Measurements from ENCODE around the gene FAM227A. TPM values are rescaled to one million over a fixed set of nuclear protein-coding genes. Genes with fewer than 3 reads are reported as not detected.

The FAM227A gene
- total and polyA plus RNA-seq, 7 experiments from 2014 or later = 0.05 to 1.0 (median 0.30) TPM; not detected in 3

- peaks cover 0 to 25% (median 0%) of the 10 kb centered on the region in 5 donors for H3K36me3 Mint-ChIP-seq
- H3K4me1 ChIP-seq (ENCODE audit: control insufficient read depth in 2 of 2, insufficient read depth in 2 of 2, low read length in 2 of 2) = peaks cover 38 to 47% of the 10 kb centered on the region in 2 donors
Observed at GRCh38 chr22:38700270-38700788, 44.1 kb upstream of the FAM227A start.

GRCh38 chr22:38699784-38700183, 43.6 kb upstream of the FAM227A start:
- ChIA-PET POLR2A (interaction anchor here (0.6 to 4.4 kb wide), 9 partner anchors 9 to 1417 kb away, joined by 3 to 32 read pairs (median 4); partner anchors contain the start of genes CBY1, FAM227A and TOMM22), CTCF (interaction anchor here (1.8 to 4.1 kb wide), 3 partner anchors 18 to 68 kb away, joined by 6 to 22 read pairs (median 9); partner anchors contain the start of gene TOMM22)
- ATAC-seq = no peak
- peak overlapping the region; percentile 62 for H3K4me3 ChIP-seq (ENCODE audit: low read length)
- intact Hi-C loops (cut with micrococcal nuclease) = loop anchor here (1.0 to 10.0 kb wide), 10 partner anchors 18 to 1092 kb away; partner anchors contain the start of genes CBX7 (in 2 of the 2), APOBEC3B (in 1 of the 2), CBY1 (in 1 of the 2) and DDX17 (in 1 of the 2)
- H3K4me1 Mint-ChIP-seq = peaks cover 34 to 63% (median 58%) of the 10 kb centered on the region in 7 donors
- H3K36me3 Mint-ChIP-seq = peaks cover 0 to 26% (median 1%) of the 10 kb centered on the region in 5 donors
- peak overlapping the region; percentile 78 to 100 (median 99) for H3K27ac Mint-ChIP-seq
- peak overlapping the region; percentile 89 to 97 (median 92) for H3K4me3 Mint-ChIP-seq
- H3K36me3 ChIP-seq (ENCODE audit: control insufficient read depth in 2 of 3, insufficient read depth in 3 of 3, low read length in 3 of 3) = no peaks in the 10 kb centered on the region
- no peaks in the 10 kb centered on the region for H3K9me3 Mint-ChIP-seq
- H3K27ac ChIP-seq (ENCODE audit: low read depth, low read length) = peak overlapping the region; percentile 100
- H3K4me1 ChIP-seq (ENCODE audit: control insufficient read depth in 2 of 2, insufficient read depth in 2 of 2, low read length in 2 of 2) = peaks cover 35 to 42% of the 10 kb centered on the region in 2 donors
- no peaks in the 10 kb centered on the region for H3K27me3 Mint-ChIP-seq
- H3K9me3 ChIP-seq (ENCODE audit: control insufficient read depth in 2 of 3, low read length in 3 of 3) = no peaks in the 10 kb centered on the region
- no peaks in the 10 kb centered on the region for H3K27me3 ChIP-seq (ENCODE audit: control insufficient read depth in 2 of 2, insufficient read depth in 2 of 2, low read length in 2 of 2)
- peak in 2 of 9 donors; percentile 20 to 21 for DNase-seq

More at GRCh38 chr22:38700270-38700788, 44.1 kb upstream of the FAM227A start:
- POLR2A ChIA-PET = interaction anchor here (0.6 to 4.4 kb wide), 6 partner anchors 19 to 1417 kb away, joined by 3 to 32 read pairs (median 3); partner anchors contain the start of genes CBY1, FAM227A and TOMM22
- no peaks in the 10 kb centered on the region for H3K27me3 ChIP-seq (ENCODE audit: control insufficient read depth in 2 of 2, insufficient read depth in 2 of 2, low read length in 2 of 2)
- Mint-ChIP-seq H3K9me3 (no peaks in the 10 kb centered on the region), H3K4me3 (peak overlapping the region; percentile 89 to 98 (median 92)), H3K27me3 (no peaks in the 10 kb centered on the region), H3K4me1 (peaks cover 34 to 63% (median 59%) of the 10 kb centered on the region in 7 donors), H3K27ac (peak overlapping the region; percentile 78 to 100 (median 99))
- H3K36me3 ChIP-seq (ENCODE audit: control insufficient read depth in 2 of 3, insufficient read depth in 3 of 3, low read length in 3 of 3) = no peaks in the 10 kb centered on the region
- H3K9me3 ChIP-seq (ENCODE audit: control insufficient read depth in 2 of 3, low read length in 3 of 3) = no peaks in the 10 kb centered on the region
- CTCF ChIA-PET = interaction anchor here (4.1 kb wide), 1 partner anchor 18 kb away, joined by 22 read pairs; the partner anchor contains the start of gene TOMM22
- intact Hi-C loops (cut with micrococcal nuclease) = loop anchor here (1.0 to 10.0 kb wide), 9 partner anchors 19 to 1093 kb away; partner anchors contain the start of genes CBX7 (in 2 of the 2), APOBEC3B (in 1 of the 2), CBY1 (in 1 of the 2) and FAM227A (in 1 of the 2)
- no peak for ATAC-seq
- peak overlapping the region; percentile 100 for H3K27ac ChIP-seq (ENCODE audit: low read depth, low read length)
- peak overlapping the region; percentile 62 for H3K4me3 ChIP-seq (ENCODE audit: low read length)
- DNase-seq = peak in 4 of 9 donors; percentile 30 to 41 (median 39)

GRCh38 chr22:38699143-38699542, 43.0 kb upstream of the FAM227A start:
- Histone ChIP-seq H3K27me3 (ENCODE audit: control insufficient read depth in 2 of 2, insufficient read depth in 2 of 2, low read length in 2 of 2) (no peaks in the 10 kb centered on the region), H3K36me3 (ENCODE audit: control insufficient read depth in 2 of 3, insufficient read depth in 3 of 3, low read length in 3 of 3) (no peaks in the 10 kb centered on the region), H3K4me1 (ENCODE audit: control insufficient read depth in 2 of 2, insufficient read depth in 2 of 2, low read length in 2 of 2) (peaks cover 31 to 38% of the 10 kb centered on the region in 2 donors), H3K9me3 (ENCODE audit: control insufficient read depth in 2 of 3, low read length in 3 of 3) (no peaks in the 10 kb centered on the region), H3K27ac (ENCODE audit: low read depth, low read length) (peak overlapping the region; percentile 100), H3K4me3 (ENCODE audit: low read length) (peak overlapping the region; percentile 62)
- ATAC-seq = no peak
- Mint-ChIP-seq H3K9me3 (no peaks in the 10 kb centered on the region), H3K27me3 (no peaks in the 10 kb centered on the region), H3K4me1 (peaks cover 34 to 66% (median 59%) of the 10 kb centered on the region in 7 donors), H3K36me3 (peaks cover 0 to 28% (median 3%) of the 10 kb centered on the region in 5 donors), H3K27ac (peak overlapping the region; percentile 78 to 100 (median 99)), H3K4me3 (peak overlapping the region; percentile 89 to 97 (median 92))
- CTCF ChIA-PET = interaction anchor here (1.8 to 4.1 kb wide), 3 partner anchors 17 to 69 kb away, joined by 6 to 22 read pairs (median 9); partner anchors contain the start of gene TOMM22
- intact Hi-C loops (cut with micrococcal nuclease) = loop anchor here in 1 of 2 donors (5.0 kb wide), 1 partner anchor 192 kb away; the partner anchor contains the start of gene DDX17
- peak in 1 of 9 donors; percentile 16 for DNase-seq
- POLR2A ChIA-PET = interaction anchor here (0.6 to 4.4 kb wide), 9 partner anchors 8 to 1860 kb away, joined by 3 to 32 read pairs (median 4); partner anchors contain the start of genes CBY1, FAM227A and TOMM22

GRCh38 chr22:38698407-38699094, 42.4 kb upstream of the FAM227A start:
- CTCF ChIA-PET = interaction anchor here (1.8 to 4.1 kb wide), 3 partner anchors 16 to 69 kb away, joined by 6 to 22 read pairs (median 9); partner anchors contain the start of gene TOMM22
- peaks cover 31 to 38% of the 10 kb centered on the region in 2 donors for H3K4me1 ChIP-seq (ENCODE audit: control insufficient read depth in 2 of 2, insufficient read depth in 2 of 2, low read length in 2 of 2)
- POLR2A ChIA-PET = interaction anchor here (0.5 to 4.4 kb wide), 14 partner anchors 8 to 1860 kb away, joined by 3 to 32 read pairs (median 4); partner anchors contain the start of genes CBY1, FAM227A and TOMM22
- H3K27me3 Mint-ChIP-seq = no peaks in the 10 kb centered on the region
- DNase-seq (no peak), ATAC-seq (no peak)
- no peaks in the 10 kb centered on the region for H3K27me3 ChIP-seq (ENCODE audit: control insufficient read depth in 2 of 2, insufficient read depth in 2 of 2, low read length in 2 of 2)
- H3K27ac ChIP-seq (ENCODE audit: low read depth, low read length) = peak overlapping the region; percentile 100
- peak overlapping the region; percentile 89 to 97 (median 92) for H3K4me3 Mint-ChIP-seq
- peak overlapping the region; percentile 62 for H3K4me3 ChIP-seq (ENCODE audit: low read length)
- H3K4me1 Mint-ChIP-seq = peaks cover 38 to 68% (median 59%) of the 10 kb centered on the region in 7 donors
- H3K27ac Mint-ChIP-seq = peak overlapping the region; percentile 78 to 100 (median 99)
- H3K9me3 Mint-ChIP-seq = no peaks in the 10 kb centered on the region
- intact Hi-C loops (cut with micrococcal nuclease) = loop anchor here in 1 of 2 donors (5.0 kb wide), 1 partner anchor 191 kb away; the partner anchor contains the start of gene DDX17
- H3K36me3 ChIP-seq (ENCODE audit: control insufficient read depth in 2 of 3, insufficient read depth in 3 of 3, low read length in 3 of 3) = peaks cover 0 to under 1% (median 0%) of the 10 kb centered on the region in 3 experiments
- H3K9me3 ChIP-seq (ENCODE audit: control insufficient read depth in 2 of 3, low read length in 3 of 3) = no peaks in the 10 kb centered on the region
- H3K36me3 Mint-ChIP-seq = peaks cover 0 to 30% (median 3%) of the 10 kb centered on the region in 5 donors

GRCh38 chr22:38697425-38698089, 41.4 kb upstream of the FAM227A start:
- CTCF ChIA-PET = interaction anchor here (0.6 to 4.1 kb wide), 5 partner anchors 8 to 518 kb away, joined by 3 to 22 read pairs (median 4); partner anchors contain the start of gene TOMM22
- Mint-ChIP-seq H3K9me3 (no peaks in the 10 kb centered on the region), H3K27me3 (no peaks in the 10 kb centered on the region), H3K4me3 (peak overlapping the region in 9 of 10 donors; percentile 27 to 94 (median 89)), H3K4me1 (peaks cover 45 to 77% (median 68%) of the 10 kb centered on the region in 7 donors), H3K27ac (peak overlapping the region; percentile 44 to 100 (median 86)), H3K36me3 (peaks cover 0 to 34% (median 3%) of the 10 kb centered on the region in 5 donors)
- Histone ChIP-seq H3K4me3 (ENCODE audit: low read length) (peak overlapping the region; percentile 12), H3K36me3 (ENCODE audit: control insufficient read depth in 2 of 3, insufficient read depth in 3 of 3, low read length in 3 of 3) (peaks cover 0 to 8% (median 0%) of the 10 kb centered on the region in 3 experiments), H3K9me3 (ENCODE audit: control insufficient read depth in 2 of 3, low read length in 3 of 3) (no peaks in the 10 kb centered on the region), H3K27ac (ENCODE audit: low read depth, low read length) (peak overlapping the region; percentile 47), H3K27me3 (ENCODE audit: control insufficient read depth in 2 of 2, insufficient read depth in 2 of 2, low read length in 2 of 2) (no peaks in the 10 kb centered on the region), H3K4me1 (ENCODE audit: control insufficient read depth in 2 of 2, insufficient read depth in 2 of 2, low read length in 2 of 2) (peaks cover 31 to 38% of the 10 kb centered on the region in 2 donors)
- no peak for ATAC-seq
- POLR2A ChIA-PET = interaction anchor here (0.5 to 4.4 kb wide), 9 partner anchors 8 to 59 kb away, joined by 3 to 32 read pairs (median 5); partner anchors contain the start of genes CBY1, FAM227A, GTPBP1 and TOMM22
- no peak for DNase-seq
- intact Hi-C loops (cut with micrococcal nuclease) = loop anchor here in 1 of 2 donors (5.0 kb wide), 1 partner anchor 190 kb away; the partner anchor contains the start of gene DDX17

Measured in naive thymus-derived CD4-positive, alpha-beta T cell (primary cell).